ENCODE measurements around the gene EPB41L3. TPM values are rescaled to one million over a fixed set of nuclear protein-coding genes. Genes with fewer than 3 reads are reported as not detected.

Gene EPB41L3
- total RNA-seq, 1 experiment from 2014 or later: 20.6 TPM

DNA sequence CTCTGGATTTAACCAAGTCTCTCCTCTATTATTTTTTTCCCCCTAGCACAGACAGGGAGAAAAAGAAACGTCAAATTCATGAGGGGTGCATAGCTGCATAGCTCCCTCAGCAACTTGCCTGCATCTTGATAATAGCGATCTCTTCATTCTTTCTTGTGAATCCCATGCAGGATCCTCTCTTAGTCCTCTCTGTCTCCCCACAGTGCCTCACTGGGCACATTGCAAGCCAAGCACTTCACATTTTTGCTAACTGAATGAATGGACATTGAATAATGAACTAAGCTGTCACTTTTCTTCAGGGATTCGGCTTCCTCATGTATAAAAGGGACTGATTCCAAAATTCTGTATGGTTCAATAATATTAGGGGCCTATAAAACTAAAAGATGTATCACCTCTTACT is 2.9 kb upstream of the EPB41L3 start (continued):
- TF ChIP-seq, protein P1, sequence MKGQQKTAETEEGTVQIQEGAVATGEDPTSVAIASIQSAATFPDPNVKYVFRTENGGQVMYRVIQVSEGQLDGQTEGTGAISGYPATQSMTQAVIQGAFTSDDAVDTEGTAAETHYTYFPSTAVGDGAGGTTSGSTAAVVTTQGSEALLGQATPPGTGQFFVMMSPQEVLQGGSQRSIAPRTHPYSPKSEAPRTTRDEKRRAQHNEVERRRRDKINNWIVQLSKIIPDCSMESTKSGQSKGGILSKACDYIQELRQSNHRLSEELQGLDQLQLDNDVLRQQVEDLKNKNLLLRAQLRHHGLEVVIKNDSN (CRISPR knock-in tag; IDR thresholded peaks at IDR 0.05): no peak
- TF ChIP-seq, protein P2, sequence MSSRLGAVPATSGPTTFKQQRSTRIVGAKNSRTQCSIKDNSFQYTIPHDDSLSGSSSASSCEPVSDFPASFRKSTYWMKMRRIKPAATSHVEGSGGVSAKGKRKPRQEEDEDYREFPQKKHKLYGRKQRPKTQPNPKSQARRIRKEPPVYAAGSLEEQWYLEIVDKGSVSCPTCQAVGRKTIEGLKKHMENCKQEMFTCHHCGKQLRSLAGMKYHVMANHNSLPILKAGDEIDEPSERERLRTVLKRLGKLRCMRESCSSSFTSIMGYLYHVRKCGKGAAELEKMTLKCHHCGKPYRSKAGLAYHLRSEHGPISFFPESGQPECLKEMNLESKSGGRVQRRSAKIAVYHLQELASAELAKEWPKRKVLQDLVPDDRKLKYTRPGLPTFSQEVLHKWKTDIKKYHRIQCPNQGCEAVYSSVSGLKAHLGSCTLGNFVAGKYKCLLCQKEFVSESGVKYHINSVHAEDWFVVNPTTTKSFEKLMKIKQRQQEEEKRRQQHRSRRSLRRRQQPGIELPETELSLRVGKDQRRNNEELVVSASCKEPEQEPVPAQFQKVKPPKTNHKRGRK (CRISPR knock-in tag; IDR thresholded peaks at IDR 0.05; ENCODE audit: borderline replicate concordance): no peak
- TF ChIP-seq, protein P3, sequence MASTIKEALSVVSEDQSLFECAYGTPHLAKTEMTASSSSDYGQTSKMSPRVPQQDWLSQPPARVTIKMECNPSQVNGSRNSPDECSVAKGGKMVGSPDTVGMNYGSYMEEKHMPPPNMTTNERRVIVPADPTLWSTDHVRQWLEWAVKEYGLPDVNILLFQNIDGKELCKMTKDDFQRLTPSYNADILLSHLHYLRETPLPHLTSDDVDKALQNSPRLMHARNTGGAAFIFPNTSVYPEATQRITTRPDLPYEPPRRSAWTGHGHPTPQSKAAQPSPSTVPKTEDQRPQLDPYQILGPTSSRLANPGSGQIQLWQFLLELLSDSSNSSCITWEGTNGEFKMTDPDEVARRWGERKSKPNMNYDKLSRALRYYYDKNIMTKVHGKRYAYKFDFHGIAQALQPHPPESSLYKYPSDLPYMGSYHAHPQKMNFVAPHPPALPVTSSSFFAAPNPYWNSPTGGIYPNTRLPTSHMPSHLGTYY (CRISPR knock-in tag; IDR thresholded peaks at IDR 0.05): no peak
- no peak for TF ChIP-seq RELA (CRISPR knock-in tag; IDR thresholded peaks at IDR 0.05; ENCODE audit: borderline replicate concordance)

DNA sequence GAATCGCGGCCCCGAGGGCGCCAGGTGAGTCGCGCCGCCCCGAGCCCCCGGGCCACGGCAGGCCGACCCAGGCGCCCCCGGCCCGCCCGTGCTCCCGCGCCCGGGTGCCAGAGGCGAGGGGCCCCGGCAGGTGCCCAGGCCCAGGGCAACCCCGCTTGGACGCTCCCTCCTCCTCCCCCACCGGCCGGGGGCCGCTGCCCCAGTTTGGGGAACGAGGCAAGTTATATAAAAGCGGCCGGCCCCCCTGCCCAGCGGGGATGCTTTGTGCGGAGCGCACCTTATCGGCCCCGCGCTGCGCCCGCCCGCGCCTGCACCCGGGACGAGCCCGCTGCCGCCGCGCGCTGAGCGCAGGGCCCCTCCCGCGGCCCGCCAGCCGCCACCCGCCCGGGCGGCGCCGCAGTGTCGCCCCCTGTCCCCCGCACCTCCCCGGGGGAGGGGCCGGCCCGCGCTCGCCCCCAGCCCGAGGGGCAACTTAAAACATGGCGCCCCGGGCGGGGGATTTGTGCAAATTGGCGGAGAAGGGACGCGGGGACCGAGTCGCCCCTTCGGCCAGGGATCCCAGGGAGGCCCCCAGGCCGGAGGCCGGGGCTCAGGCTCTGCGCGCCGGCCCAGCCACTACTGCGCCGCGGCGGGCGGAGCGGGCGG is 639 bp downstream of the EPB41L3 start:
- TF ChIP-seq SMAD4 (CRISPR knock-in tag; IDR thresholded peaks at IDR 0.05): no peak
- no peak for TF ChIP-seq NFYB (CRISPR knock-in tag; conservative IDR thresholded peaks at IDR 0.05; ENCODE audit: low read depth)
- TF ChIP-seq GABPB1 (CRISPR knock-in tag; IDR thresholded peaks at IDR 0.05): no peak
- peak; percentile 10; the same call in 1 of the 2 replicates for TF ChIP-seq JUN (CRISPR knock-in tag; IDR thresholded peaks at IDR 0.05)
- TF ChIP-seq CBFB (CRISPR knock-in tag; IDR thresholded peaks at IDR 0.05; ENCODE audit: low read depth): no peak
- TF ChIP-seq, protein P4, sequence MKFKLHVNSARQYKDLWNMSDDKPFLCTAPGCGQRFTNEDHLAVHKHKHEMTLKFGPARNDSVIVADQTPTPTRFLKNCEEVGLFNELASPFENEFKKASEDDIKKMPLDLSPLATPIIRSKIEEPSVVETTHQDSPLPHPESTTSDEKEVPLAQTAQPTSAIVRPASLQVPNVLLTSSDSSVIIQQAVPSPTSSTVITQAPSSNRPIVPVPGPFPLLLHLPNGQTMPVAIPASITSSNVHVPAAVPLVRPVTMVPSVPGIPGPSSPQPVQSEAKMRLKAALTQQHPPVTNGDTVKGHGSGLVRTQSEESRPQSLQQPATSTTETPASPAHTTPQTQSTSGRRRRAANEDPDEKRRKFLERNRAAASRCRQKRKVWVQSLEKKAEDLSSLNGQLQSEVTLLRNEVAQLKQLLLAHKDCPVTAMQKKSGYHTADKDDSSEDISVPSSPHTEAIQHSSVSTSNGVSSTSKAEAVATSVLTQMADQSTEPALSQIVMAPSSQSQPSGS (CRISPR knock-in tag; IDR thresholded peaks at IDR 0.05; ENCODE audit: borderline replicate concordance, low read depth): no peak
- peak; percentile 62; the same call in 1 of the 2 replicates for TF ChIP-seq KAT7 (CRISPR knock-in tag; IDR thresholded peaks at IDR 0.05; ENCODE audit: borderline replicate concordance)
- TF ChIP-seq, protein P5, sequence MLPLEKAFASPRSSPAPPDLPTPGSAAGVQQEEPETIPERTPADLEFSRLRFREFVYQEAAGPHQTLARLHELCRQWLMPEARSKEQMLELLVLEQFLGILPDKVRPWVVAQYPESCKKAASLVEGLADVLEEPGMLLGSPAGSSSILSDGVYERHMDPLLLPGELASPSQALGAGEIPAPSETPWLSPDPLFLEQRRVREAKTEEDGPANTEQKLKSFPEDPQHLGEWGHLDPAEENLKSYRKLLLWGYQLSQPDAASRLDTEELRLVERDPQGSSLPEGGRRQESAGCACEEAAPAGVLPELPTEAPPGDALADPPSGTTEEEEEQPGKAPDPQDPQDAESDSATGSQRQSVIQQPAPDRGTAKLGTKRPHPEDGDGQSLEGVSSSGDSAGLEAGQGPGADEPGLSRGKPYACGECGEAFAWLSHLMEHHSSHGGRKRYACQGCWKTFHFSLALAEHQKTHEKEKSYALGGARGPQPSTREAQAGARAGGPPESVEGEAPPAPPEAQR (CRISPR knock-in tag; IDR thresholded peaks at IDR 0.05): no peak
- TF ChIP-seq FOXP1 (CRISPR knock-in tag; IDR thresholded peaks at IDR 0.05; ENCODE audit: borderline replicate concordance): no peak
- peak; percentile 50 for ATAC-seq
- no peaks in the 10 kb centered on the region for H3K36me3 Mint-ChIP-seq
- H3K27me3 Mint-ChIP-seq (ENCODE audit: low read depth): peaks cover 3% of the 10 kb centered on the region; the same call in 1 of the 2 replicates
- POLR2A ChIA-PET: no interaction called here
- H3K4me3 Mint-ChIP-seq: peak overlapping the region; percentile 87
- no peak overlapping the region for H3K27ac Mint-ChIP-seq
- CTCF ChIA-PET: no interaction called here
- no peaks in the 10 kb centered on the region for H3K9me3 Mint-ChIP-seq
- peaks cover 45% of the 10 kb centered on the region for H3K4me1 Mint-ChIP-seq
- peak; percentile 62 for DNase-seq (ENCODE audit: low spot score)

DNA sequence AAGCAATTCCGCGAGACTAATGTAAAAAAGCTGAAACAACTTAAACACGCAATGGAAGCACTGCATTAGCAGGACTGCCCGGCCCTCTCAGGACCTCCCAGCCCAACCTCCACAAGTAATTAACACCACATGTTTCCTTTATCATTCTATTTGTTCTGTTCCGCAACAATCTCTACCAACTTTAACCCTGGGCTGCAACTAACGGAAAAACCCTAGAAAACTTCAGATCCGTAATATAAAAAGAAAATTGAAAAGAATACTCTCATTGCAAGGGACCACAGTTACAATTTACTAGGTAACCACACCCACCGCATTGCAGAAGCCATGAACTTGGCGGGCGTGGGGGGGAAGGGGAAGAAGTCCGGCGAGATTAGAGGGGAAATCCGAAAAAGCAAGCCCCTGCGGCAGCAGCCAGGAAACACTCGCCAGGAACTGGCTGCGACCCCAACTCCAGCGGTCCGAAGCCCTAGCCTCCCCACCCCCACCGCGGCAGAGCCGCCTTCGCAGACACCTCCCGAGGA is 1.2 kb downstream of the EPB41L3 start:
- CTCF ChIA-PET: no interaction called here
- H3K9me3 Mint-ChIP-seq: no peaks in the 10 kb centered on the region
- POLR2A ChIA-PET: no interaction called here
- peak; percentile 49 for DNase-seq (ENCODE audit: low spot score)
- ATAC-seq: peak; percentile 9
- peaks cover 45% of the 10 kb centered on the region for H3K4me1 Mint-ChIP-seq
- H3K36me3 Mint-ChIP-seq: no peaks in the 10 kb centered on the region
- H3K27ac Mint-ChIP-seq: 0 out of 2 replicates have a peak overlapping the region, but pooled peaks have one; percentile 19
- H3K27me3 Mint-ChIP-seq (ENCODE audit: low read depth): peaks cover 3% of the 10 kb centered on the region; the same call in 1 of the 2 replicates
- H3K4me3 Mint-ChIP-seq: peak overlapping the region; percentile 87
- TF ChIP-seq OVOL2 (CRISPR knock-in tag; IDR thresholded peaks at IDR 0.05; ENCODE audit: borderline replicate concordance) (no peak), NR2C2 (CRISPR knock-in tag; IDR thresholded peaks at IDR 0.05) (no peak), ESRRA (CRISPR knock-in tag; IDR thresholded peaks at IDR 0.05; ENCODE audit: borderline replicate concordance) (no peak), ZNF671 (CRISPR knock-in tag; IDR thresholded peaks at IDR 0.05) (no peak), ZNF416 (CRISPR knock-in tag; IDR thresholded peaks at IDR 0.05) (no peak)
- TF ChIP-seq, protein P5 (CRISPR knock-in tag; IDR thresholded peaks at IDR 0.05): no peak
- TF ChIP-seq, protein P6, sequence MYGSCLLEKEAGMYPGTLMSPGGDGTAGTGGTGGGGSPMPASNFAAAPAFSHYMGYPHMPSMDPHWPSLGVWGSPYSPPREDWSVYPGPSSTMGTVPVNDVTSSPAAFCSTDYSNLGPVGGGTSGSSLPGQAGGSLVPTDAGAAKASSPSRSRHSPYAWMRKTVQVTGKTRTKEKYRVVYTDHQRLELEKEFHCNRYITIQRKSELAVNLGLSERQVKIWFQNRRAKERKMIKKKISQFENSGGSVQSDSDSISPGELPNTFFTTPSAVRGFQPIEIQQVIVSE (CRISPR knock-in tag; IDR thresholded peaks at IDR 0.05; ENCODE audit: borderline replicate concordance): no peak
- TF ChIP-seq, protein P7, sequence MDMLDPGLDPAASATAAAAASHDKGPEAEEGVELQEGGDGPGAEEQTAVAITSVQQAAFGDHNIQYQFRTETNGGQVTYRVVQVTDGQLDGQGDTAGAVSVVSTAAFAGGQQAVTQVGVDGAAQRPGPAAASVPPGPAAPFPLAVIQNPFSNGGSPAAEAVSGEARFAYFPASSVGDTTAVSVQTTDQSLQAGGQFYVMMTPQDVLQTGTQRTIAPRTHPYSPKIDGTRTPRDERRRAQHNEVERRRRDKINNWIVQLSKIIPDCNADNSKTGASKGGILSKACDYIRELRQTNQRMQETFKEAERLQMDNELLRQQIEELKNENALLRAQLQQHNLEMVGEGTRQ (CRISPR knock-in tag; IDR thresholded peaks at IDR 0.05): no peak
- TF ChIP-seq, protein P8, sequence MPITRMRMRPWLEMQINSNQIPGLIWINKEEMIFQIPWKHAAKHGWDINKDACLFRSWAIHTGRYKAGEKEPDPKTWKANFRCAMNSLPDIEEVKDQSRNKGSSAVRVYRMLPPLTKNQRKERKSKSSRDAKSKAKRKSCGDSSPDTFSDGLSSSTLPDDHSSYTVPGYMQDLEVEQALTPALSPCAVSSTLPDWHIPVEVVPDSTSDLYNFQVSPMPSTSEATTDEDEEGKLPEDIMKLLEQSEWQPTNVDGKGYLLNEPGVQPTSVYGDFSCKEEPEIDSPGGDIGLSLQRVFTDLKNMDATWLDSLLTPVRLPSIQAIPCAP (CRISPR knock-in tag; IDR thresholded peaks at IDR 0.05): no peak
